GM03348 (cell line): Measurements from ENCODE around the gene KBTBD2.
A peak's percentile ranks its signal among the peaks of the same experiment; 100 is the strongest.
"Not testable (repeated sequence)": the region's sequence is repeated elsewhere in the genome, so short reads cannot be mapped to it uniquely, and the experiment has no call there.

Source experiments
- DNase-seq: peaks from one replicate; pipeline ENCODE4 v3.0.0; 2012; ENCODE audit warnings: low spot score

The KBTBD2 gene

DNA sequence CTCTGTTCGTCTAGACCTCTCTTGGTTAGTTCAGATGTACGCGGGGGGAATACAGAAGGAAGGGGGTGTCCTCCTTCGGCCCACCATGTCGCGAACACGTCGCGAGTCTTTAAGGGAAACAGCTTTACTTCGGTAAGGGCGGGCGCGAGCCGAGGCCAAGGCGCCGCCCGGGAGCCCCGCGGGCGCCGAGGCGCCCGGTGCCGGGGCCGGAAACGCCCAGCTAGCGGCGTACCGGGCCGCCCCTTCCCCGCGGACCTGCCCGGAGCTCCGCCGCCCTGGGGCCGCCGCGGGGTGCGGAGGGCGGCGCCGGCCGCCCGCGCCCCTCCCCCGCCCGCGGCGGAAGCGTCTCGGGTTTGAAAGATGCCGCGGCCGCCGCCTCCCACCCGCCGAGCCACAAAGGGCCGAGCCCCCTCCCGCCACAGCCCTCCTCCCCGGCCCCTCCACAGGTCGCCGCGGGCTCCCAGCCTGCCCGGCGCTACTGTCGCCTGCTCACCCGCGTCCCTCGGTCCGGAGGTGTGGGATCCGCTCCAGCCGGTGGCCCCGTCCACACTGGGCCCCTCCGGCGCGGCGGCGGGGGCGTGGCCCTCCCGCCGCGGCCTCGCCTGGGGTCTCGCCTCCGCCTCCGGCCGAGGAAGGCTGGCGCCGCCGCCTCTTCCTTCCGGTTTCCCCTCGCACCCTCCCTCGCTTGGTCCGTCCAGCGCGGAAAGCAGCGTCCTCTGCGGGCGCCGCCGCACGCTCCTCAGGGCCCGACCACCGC lies at the start of gene KBTBD2:
TSS of gene KBTBD2 (minus strand) at position 718 of the 757 bp plus-strand sequence. CDS start 12,156 bp downstream, outside the sequence.
- DNase-seq: peak; percentile 87

DNA sequence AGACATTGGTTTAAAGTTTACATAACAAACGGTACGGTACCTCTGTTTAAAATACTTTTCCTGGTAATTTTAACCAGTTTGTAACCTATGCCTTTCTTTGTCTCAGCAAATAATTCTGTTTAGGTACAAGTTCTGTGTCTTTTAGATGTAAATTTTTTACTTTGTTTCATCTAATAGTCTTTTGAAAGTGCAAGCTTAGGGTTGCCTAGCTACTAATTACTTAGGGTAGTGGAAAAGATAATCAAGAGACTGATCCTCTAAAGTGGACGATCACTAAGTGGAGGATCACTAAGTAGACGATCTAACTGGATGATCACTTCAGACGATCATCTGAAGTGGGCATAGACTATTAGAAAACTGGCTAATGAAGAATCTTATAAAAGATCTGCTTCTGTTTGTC lies 49.6 kb upstream of the KBTBD2 start:
- DNase-seq: no peak

DNA sequence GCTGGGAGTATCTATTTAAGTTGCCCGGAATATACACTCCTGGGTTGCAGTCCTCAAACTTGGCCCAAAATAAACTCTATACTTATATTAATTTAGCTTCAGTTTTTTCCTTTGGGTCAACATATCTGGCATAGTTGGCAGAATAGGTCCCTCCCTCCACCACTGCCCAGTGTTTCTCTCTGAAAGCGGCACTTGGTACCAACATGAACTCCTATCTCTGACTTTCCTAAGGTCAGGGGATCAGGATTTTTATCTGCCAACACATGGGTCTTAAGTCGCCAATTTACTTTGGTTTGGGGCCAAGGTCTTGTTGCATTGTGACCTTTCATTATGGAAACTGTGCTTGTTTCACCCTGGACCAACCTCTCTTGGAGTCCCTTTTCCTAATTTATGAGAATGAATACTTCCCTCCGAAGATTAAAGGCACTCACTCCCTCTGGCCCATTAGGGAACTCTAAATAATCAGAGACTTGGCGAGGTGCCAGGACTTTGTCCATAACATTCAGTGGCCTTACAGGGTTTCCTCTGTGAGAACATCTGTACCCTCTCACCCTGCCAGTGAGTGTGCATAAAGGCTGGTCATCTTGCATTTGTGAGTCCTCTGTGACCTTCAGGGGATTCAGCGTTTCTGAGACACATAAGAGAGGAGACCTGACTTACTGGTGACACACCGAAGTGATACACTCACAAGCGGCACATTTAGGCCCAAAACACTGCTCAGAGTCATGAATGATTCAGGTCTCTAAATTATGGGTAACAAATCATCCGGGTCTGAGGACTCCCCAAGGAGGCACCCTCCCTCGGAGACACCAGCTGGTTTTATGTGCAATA lies 46.0 kb upstream of the KBTBD2 start:
- DNase-seq: no peak

GRCh38 chr7:32936689-32937088 lies 45.1 kb upstream of the KBTBD2 start:
- DNase-seq: no peak

GRCh38 chr7:32935558-32935957 lies 44.0 kb upstream of the KBTBD2 start:
- no peak for DNase-seq

DNA sequence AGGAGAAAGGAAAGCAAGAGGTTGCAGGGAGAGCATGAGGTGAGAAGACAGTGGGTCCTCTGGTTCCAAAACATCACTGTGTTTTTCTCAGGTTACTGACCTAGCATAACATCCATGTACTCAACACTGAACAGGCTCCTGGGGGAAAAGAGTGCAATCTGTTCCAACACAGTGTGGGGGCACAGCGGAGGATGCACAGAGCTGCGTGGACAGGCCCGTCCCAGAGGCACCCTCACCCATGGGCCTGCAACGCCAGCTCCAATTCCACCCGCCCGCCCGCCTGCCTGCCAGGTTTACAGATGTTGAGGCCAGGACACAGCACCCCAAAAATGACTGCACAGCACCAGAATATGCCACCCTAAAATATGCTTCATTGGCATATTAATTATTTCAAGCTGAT lies 38.8 kb upstream of the KBTBD2 start:
- no peak for DNase-seq

DNA sequence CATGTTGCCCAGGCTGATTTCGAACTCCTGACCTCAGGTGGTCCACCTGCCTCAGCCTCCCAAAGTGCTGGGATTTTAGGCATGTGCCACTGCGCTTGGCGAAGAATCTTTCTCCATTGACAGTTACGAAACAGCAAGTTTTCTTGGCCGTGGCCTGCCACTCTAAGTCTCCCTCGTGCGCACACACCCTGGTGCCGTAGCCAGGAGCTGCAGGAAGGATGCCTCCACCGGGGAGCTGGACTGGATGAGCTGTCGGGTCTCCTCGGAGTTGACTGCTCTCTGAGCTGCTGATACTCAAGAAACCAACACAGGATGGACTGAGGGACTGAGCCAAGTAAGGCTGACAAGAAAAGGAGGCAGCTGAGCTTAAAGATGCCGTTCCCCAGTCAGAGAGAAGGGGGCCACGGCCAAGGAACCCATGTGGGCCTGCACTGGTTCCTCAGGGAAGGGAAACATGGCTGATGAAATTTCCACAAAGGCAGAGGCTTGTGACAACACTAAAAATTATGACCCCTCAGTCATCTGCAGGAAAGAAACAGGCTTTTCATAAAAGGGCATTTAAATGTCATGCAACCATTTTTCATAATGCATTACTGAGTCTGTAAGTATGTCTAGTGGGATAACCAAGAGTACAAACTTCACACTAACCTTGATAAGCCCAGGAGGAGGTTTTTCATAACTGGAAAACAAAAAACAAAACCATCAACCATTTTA lies 38.0 kb upstream of the KBTBD2 start:
- no peak for DNase-seq

- no peak for DNase-seq
These were observed 37.3 kb upstream of the KBTBD2 start for GRCh38 chr7:32928785-32929298.

DNA sequence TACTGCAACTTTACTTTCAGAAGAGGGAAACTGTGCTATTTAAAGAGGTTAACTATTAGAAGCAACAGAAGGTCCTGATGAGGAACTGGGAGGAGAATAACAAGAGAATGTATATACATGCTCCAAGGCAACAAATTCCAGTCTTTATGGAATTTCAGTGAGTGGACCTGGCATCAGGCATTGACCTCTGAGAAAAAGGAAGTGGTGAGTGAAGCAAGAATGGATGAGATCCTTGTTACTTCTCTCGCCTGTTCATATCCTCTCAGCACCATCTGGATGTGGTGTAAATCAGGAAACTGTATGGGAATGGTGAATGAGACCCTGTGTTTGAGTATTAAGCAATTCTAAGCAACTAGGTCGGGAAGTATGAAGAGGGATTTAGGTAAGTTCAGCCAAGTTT lies 30.3 kb upstream of the KBTBD2 start:
- DNase-seq: no peak

DNA sequence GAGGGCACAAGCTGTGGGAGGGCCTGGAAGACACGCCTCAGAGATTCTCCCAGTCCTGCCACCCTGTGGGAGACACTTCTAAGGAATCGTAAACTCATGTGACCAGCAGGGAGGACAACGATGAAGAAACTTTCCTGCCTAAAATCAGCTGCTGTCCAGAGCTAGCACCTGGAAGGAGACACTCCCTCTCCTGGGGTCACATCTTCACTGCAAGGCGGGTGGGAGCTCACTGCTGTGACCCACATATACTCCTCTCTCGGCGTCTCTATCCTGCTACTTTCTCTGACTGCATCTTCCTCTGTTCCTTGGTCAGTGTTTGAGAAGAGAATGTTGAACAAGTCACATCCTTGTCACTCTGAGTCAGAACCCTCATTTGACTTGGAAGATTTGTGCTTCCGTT lies 25.4 kb upstream of the KBTBD2 start:
- not testable (repeated sequence) for DNase-seq

DNA sequence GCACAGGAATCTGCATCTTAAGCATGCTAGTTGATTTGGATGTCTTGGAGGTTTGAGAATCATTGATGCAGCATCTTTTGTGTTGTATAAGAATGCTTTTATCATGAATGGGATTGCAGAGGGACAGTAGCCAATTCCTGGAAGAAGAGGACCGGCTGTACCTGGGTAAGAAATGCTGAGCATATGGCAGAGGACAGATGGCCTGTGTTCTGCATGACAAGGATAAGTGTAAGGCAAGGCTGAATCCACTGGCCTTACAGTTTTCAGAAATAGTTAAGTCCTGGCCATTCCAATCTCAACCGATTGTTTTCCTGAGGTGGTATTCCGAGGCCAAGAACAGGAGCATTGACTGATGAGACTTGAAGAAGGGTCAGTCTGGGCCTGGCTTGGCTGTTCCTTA lies 24.4 kb upstream of the KBTBD2 start:
- no peak for DNase-seq

DNA sequence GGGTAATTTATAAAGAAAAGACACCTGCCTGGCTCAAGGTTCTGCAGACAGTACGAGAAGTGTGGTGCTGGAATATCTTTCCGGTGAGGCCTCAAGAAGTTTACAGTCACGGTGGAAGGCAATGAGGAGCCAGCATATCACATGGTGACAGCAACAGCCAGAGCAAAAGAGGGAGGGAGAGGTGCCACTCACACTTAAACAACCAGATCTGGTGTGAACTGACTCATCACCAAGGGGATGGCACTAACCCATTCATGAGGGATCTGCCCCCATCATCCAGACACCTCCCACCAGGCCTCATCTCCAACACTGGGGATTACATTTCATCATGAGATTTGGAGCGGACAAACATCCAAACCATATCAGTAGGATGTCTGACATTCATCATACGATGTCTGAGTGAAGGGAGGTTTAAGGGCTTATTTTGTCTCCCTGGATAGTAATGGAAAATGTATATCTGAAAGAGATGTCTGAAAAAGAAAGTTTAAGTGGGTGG lies 23.5 kb upstream of the KBTBD2 start:
- no peak for DNase-seq

- no peak for DNase-seq
These were observed 22.6 kb upstream of the KBTBD2 start for GRCh38 chr7:32914184-32914583.

DNA sequence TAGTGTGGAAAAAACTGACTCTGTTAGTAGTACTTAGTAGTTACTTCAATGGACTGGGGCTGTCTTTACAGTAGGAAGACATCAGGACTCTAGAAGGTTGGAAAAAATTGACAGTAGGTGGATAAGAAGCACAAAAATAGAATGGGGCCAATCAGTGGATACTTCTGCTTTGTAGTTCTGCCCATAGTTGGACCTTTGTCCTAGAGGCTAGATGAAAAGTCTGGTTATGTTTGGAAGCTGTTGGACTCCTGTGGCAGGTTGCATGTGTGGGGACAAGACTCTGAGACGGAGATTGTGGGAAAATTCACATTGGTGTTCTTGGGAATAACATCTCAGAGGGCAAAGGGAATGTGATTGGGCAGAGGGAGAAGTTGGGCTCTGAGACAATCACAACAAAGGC lies 18.6 kb upstream of the KBTBD2 start:
- DNase-seq: no peak

- peak; percentile 77 for DNase-seq
These were observed 13.7 kb upstream of the KBTBD2 start for GRCh38 chr7:32905175-32905662.

DNA sequence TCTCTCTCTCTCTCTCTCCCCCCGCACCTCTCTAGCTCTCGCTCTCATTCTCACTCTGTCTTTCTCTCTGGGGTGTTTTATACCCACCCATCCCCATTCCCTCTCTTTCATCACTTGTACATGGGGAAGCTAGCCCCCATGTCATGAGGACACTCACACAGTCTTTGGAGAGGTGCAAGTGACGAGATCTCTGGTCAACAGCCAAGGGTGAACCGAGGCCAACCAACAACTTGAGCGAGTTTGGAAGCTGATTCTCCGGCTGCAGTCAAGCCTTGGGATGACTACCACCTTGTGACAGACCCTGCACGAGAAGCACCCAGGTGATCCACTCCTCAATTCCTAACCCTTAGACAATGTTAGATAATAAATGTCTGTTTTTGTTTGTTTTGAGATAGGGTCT lies 10.1 kb upstream of the KBTBD2 start:
- no peak for DNase-seq

- no peak for DNase-seq
These were observed 9.0 kb upstream of the KBTBD2 start for GRCh38 chr7:32900433-32900995.

DNA sequence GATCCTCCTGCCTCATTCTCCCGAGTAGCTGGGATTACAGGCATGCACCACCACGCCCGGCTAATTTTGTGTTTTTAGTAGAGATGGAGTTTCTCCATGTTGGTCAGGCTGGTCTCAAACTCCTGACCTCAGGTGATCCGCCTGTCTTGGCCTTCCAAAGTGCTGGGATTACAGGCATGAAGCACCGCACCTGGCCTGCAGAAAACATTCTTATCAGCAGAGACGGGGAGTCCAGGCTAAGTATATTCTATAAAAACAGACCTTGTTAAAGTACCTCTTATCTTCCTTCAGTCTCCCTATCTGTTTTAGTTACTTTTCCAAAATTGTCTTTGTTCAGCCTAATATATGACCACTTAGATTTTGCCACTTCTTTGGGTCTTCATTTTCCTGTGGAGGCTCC lies 5.8 kb upstream of the KBTBD2 start:
- not testable (repeated sequence) for DNase-seq

GRCh38 chr7:32896564-32897347 lies 5.2 kb upstream of the KBTBD2 start:
- no peak for DNase-seq

DNA sequence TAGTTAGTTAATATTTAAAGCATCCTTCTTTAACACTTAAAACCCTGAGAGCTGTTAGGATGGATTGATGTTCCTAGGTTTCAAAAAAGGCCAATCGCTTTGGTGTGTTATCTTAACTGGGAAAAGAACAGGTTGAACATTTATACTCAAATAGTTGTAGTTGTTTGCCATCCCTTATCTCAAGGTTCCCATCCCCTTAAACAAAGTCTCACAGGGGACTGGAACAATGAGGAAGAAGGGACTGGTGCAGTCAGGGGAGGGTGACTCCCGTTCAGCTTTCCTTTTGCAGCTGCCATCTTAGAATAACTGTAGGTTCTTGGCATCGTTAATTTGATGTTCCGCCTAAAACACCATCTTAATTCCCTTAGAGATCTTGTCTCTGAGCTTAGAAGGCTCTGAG lies 2.6 kb upstream of the KBTBD2 start:
- DNase-seq: no peak

- no peak for DNase-seq
These were observed 2.2 kb upstream of the KBTBD2 start for GRCh38 chr7:32893722-32894121.
